Ovary (tissue), 9 donors: ENCODE results near the gene TUNAR. TPM values are rescaled to one million over a fixed set of nuclear protein-coding genes. Genes with fewer than 3 reads are reported as not detected.

Experiments
- DNase-seq, 5 donors: peaks; one replicate each; pipeline ENCODE4 v3.0.0-alpha.2; 2019 to 2020
- H3K27ac ChIP-seq, 2 donors: fragments of 200-600 bp; one replicate each; pipeline versions ENCODE4 v1.5.1 to v1.8.0; 2019 to 2022
- H3K27me3 ChIP-seq: fragments of 200-600 bp; one replicate; pipeline ENCODE4 v1.8.0; 2022
- H3K36me3 ChIP-seq: fragments of 200-600 bp; sonication (generic); one replicate; pipeline ENCODE4 v1.5.1; 2019
- H3K4me1 ChIP-seq: one replicate; pipeline ENCODE4 v1.8.1; 2013; ENCODE audit warnings: mild to moderate bottlenecking, moderate library complexity; ENCODE audit not compliant: insufficient read depth
- H3K4me3 ChIP-seq: fragments of 200-600 bp; sonication (generic); one replicate; pipeline ENCODE4 v1.5.1; 2017
- H3K9me3 ChIP-seq, 2 donors: fragments of 200-600 bp in 1 of 2; sonication (generic) in 1 of 2; one replicate each; pipeline versions ENCODE4 v1.5.1 to v1.8.1; 2013 to 2019; ENCODE audit warnings: mild to moderate bottlenecking in 1 of 2, moderate library complexity in 1 of 2
- EP300 ChIP-seq: sonication (generic); formaldehyde crosslinking; IDR thresholded peaks from one replicate; pipeline ENCODE4 v1.6.1; 2017; ENCODE audit warnings: antibody characterized with exemption
- POLR2A ChIP-seq: fragments of 450-650 bp; IDR thresholded peaks from one replicate; pipeline ENCODE4 v1.6.1; 2017; ENCODE audit warnings: antibody characterized with exemption, mild to moderate bottlenecking, moderate library complexity
- WGBS, 3 donors: extraction: QIAGEN DNeasy Blood & Tissue Kit in 1 of 3; methylation state at CpG; one replicate each; pipeline versions ENCODE4 v1.1.5 to v1.1.7; 2013 to 2017; 5-methylcytosine and 5-hydroxymethylcytosine counted together
- intact Hi-C, 4 donors: fragments of 100-400 bp; cut with DNase I; formaldehyde crosslinking; loops; one replicate each; pipeline versions ENCODE4 v1.11.0 to v1.15.1; 2022 to 2023
- polyA plus RNA-seq, 2 donors: library from polyadenylated mRNA; stranded (reverse); fragments of 200-250 nt in 1 of 2; fragments of 350-450 nt in 1 of 2; fragmentation: Illumina TruSeq in 1 of 2; extraction: RNeasy Lipid Tissue Mini Kit (QIAGEN cat#74804) in 1 of 2; gene quantifications; one replicate each; pipeline ENCODE4 v1.2.3, GENCODE V29; 2013 to 2014
- total RNA-seq, 7 donors: library from RNA; depleted of rRNA in 2 of 7; stranded (reverse); fragments of >200 nt in 2 of 7; fragmentation: NEBNext Ultra II Directional in 3 of 7; extraction: Animal tissue kit (Norgen Biotek cat#: 25700) in 3 of 7; gene quantifications; one replicate each; pipeline versions ENCODE4 v1.1.0 to v1.2.4, GENCODE V29; 2016 to 2023
- TF ChIP-seq, protein P1 (sequence below), 3 donors: fragments of 450-650 bp in 2 of 3; fragments of 200-600 bp in 1 of 3; IDR thresholded peaks; one replicate each; pipeline versions ENCODE4 v1.5.1 to v1.8.0; 2016 to 2022; ENCODE audit warnings: antibody characterized with exemption in 3 of 3, mild to moderate bottlenecking in 1 of 3
- donor health status: DM: no; HTN: no; CAD: no; lungs with moderate emphysema.
- donor health status: DM: no; HTN: no; CAD: no.
- donor health status: Bipolar disorder and iron deficiency.
- donor health status: DM: yes; HTN: yes; CAD: no.
- donor health status: DM: no; HTN: no; CAD: no.
- donor health status: DM: yes; HTN: yes; CAD: no.

TUNAR gene
- total and polyA plus RNA-seq, 9 donors, result 0.06 to 10.6 (median 0.46) TPM; not detected in 1

DNA sequence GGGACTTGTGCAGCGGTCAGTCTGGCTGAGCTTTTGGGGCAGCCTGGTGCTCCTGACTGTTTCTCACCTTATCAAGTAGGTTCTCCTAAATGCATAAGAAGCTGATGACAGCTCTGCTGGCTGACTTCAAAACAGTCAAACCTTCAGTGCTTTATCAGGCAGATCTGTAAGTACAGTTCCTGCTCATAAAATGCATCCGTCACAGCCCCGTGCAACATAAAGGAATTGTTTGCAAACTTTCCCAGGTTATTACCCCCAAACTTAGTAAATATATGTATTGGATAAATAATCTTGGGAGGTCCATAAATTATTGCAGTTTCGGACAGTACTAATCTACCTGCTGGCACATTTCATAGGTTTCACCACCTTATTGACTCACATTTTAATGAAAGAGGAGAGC, 10.7 kb downstream of the TUNAR start:
- TF ChIP-seq POLR2A (no peak), EP300 (no peak)
- TF ChIP-seq, protein P1, sequence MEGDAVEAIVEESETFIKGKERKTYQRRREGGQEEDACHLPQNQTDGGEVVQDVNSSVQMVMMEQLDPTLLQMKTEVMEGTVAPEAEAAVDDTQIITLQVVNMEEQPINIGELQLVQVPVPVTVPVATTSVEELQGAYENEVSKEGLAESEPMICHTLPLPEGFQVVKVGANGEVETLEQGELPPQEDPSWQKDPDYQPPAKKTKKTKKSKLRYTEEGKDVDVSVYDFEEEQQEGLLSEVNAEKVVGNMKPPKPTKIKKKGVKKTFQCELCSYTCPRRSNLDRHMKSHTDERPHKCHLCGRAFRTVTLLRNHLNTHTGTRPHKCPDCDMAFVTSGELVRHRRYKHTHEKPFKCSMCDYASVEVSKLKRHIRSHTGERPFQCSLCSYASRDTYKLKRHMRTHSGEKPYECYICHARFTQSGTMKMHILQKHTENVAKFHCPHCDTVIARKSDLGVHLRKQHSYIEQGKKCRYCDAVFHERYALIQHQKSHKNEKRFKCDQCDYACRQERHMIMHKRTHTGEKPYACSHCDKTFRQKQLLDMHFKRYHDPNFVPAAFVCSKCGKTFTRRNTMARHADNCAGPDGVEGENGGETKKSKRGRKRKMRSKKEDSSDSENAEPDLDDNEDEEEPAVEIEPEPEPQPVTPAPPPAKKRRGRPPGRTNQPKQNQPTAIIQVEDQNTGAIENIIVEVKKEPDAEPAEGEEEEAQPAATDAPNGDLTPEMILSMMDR (IDR thresholded peaks at IDR 0.05), result no peak
- Histone ChIP-seq H3K27ac (no peak overlapping the region), H3K4me1 (no peaks in the 10 kb centered on the region), H3K4me3 (no peak overlapping the region), H3K27me3 (no peaks in the 10 kb centered on the region), H3K36me3 (no peaks in the 10 kb centered on the region), H3K9me3 (no peaks in the 10 kb centered on the region)
- intact Hi-C loops, result no loop called here
- no peak for DNase-seq
- 80 to 82% (median 80%) methylated on average over 4 of the region's 4 CpGs for WGBS, 3 donors

DNA sequence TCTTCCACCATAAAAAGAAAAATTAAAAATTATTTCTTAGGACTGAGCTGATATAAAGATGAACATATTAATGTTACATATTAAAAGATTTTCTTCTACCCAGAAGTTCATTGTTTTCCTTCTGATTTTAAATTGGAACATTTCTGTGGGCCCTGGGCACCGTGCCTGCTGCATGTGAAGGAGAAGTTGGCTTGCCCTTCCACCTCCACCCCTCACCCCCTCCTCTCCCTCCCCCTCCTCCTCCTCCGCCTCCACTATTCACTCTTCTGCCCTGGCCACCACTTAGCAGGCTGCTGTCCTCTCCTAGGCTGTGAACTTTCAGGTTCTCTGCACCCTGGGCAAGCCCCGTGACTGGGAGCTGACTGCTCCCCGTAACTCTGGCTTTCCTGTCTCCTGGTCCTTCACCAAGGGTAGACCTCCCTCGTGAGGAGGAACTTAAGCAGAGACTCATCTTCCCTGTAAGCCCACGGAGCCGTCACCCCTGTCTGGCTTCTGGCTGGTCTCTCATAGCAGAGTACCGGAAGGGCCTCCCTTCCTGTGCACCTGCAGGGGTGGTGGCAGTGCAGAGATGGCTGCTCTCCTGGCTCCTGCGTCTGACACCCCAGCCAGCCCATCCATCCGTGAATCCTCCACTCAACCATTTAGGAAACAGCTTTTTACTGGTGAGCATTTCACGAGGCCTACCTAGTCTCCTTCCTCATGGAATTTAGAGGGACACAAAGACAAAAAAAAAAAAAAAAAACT, 12.8 kb downstream of the TUNAR start:
- no peaks in the 10 kb centered on the region for H3K27me3 ChIP-seq
- H3K4me3 ChIP-seq, result no peak overlapping the region
- intact Hi-C loops, result no loop called here
- no peaks in the 10 kb centered on the region for H3K9me3 ChIP-seq
- TF ChIP-seq, protein P1 (IDR thresholded peaks at IDR 0.05), result no peak
- TF ChIP-seq EP300 (no peak), POLR2A (no peak)
- no peak for DNase-seq
- no peaks in the 10 kb centered on the region for H3K4me1 ChIP-seq
- no peaks in the 10 kb centered on the region for H3K36me3 ChIP-seq
- H3K27ac ChIP-seq, result no peak overlapping the region
- 59 to 70% (median 68%) methylated on average over 11 of the region's 11 CpGs for WGBS, 3 donors

DNA sequence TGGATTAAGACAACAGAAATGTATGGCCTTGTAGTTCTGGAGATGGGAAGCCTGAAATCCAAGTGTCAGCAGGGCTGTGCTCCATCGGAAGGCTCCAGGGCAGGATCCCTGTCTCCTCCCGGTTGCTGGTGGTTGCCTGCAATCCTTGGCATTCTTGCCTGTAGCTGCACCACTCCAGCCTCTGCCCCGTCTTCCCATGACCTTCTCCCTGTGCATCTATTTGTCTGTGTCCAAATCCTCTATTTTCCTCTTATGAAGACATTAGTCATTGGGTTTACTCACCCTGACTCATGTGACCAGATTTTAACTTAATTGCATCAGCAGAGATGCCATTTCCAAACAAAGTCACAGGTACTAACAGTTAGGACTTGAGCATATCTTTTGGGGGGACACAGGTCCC, 15.1 kb downstream of the TUNAR start:
- no peaks in the 10 kb centered on the region for H3K36me3 ChIP-seq
- no peaks in the 10 kb centered on the region for H3K4me1 ChIP-seq
- H3K27ac ChIP-seq, result no peak overlapping the region
- intact Hi-C loops, result no loop called here
- no peaks in the 10 kb centered on the region for H3K27me3 ChIP-seq
- 75 to 77% (median 75%) methylated on average over 3 of the region's 3 CpGs for WGBS, 3 donors
- TF ChIP-seq POLR2A, result no peak
- TF ChIP-seq, protein P1 (IDR thresholded peaks at IDR 0.05), result no peak
- no peak for TF ChIP-seq EP300
- no peaks in the 10 kb centered on the region for H3K9me3 ChIP-seq
- H3K4me3 ChIP-seq, result no peak overlapping the region
- DNase-seq, result no peak

DNA sequence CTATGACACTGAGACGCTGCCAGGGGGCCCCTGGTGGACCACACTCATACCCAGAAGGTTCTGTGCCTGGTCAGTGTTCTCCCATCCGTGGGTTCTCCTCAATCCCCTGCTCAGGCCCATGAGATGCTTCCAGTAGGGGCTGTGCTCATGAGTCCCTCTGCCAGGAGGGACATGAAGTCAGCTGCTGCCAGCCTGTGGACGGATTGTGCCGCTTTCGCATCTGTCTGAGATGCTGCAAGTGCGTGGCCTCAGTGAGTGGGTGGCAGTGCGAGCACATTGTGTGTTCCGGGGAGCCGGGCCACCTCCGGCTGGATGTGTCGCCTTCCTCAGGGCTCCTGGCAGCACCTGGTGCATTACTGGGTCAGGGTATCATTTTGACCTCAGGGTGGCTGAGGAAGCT, 15.5 kb downstream of the TUNAR start:
- intact Hi-C loops, result no loop called here
- TF ChIP-seq EP300, result no peak
- TF ChIP-seq POLR2A, result no peak
- TF ChIP-seq, protein P1 (IDR thresholded peaks at IDR 0.05), result no peak
- Histone ChIP-seq H3K9me3 (no peaks in the 10 kb centered on the region), H3K27ac (no peak overlapping the region), H3K4me1 (no peaks in the 10 kb centered on the region), H3K27me3 (no peaks in the 10 kb centered on the region), H3K4me3 (no peak overlapping the region), H3K36me3 (no peaks in the 10 kb centered on the region)
- no peak for DNase-seq
- WGBS, 3 donors, result 85 to 91% (median 90%) methylated on average over 11 of the region's 11 CpGs
